Head of caudate nucleus (tissue), 42 donors: Measurements from ENCODE around the gene CYREN.

ENCODE experiments used
- DNase-seq, 42 donors: peaks; one replicate each; pipeline versions ENCODE4 v3.0.0 to v3.0.0-alpha.2; 2020 to 2021; ENCODE audit warnings: mixed read lengths in 7 of 42
- intact Hi-C: fragments of 100-400 bp; cut with DNase I; formaldehyde crosslinking; loops from one replicate; pipeline ENCODE4 v1.15.0; 2022

The CYREN gene

GRCh38 chr7:135164357-135165061 lies 6.0 kb downstream of the CYREN start:
- intact Hi-C loops: no loop called here
- DNase-seq: peak in 2 of 42 donors; percentile 36 to 73

- no peak for DNase-seq
- intact Hi-C loops: no loop called here
Observed at GRCh38 chr7:135162382-135163001, 8.0 kb downstream of the CYREN start.

- no peak for DNase-seq
- intact Hi-C loops: no loop called here
Observed at GRCh38 chr7:135161669-135162068, 8.8 kb downstream of the CYREN start.

GRCh38 chr7:135160858-135161653 lies 9.5 kb downstream of the CYREN start:
- intact Hi-C loops: no loop called here
- DNase-seq: no peak

- no peak for DNase-seq
- intact Hi-C loops: no loop called here
Observed at GRCh38 chr7:135160098-135160857, 10.2 kb downstream of the CYREN start.

- no peak for DNase-seq
- intact Hi-C loops: no loop called here
Observed at GRCh38 chr7:135159359-135160085, 11.0 kb downstream of the CYREN start.

GRCh38 chr7:135158874-135159273 lies 11.6 kb downstream of the CYREN start:
- DNase-seq: no peak
- intact Hi-C loops: no loop called here

- intact Hi-C loops: no loop called here
- DNase-seq: no peak
Observed at GRCh38 chr7:135158141-135158655, 12.3 kb downstream of the CYREN start.

GRCh38 chr7:135156290-135156689 lies 14.2 kb downstream of the CYREN start:
- intact Hi-C loops: no loop called here
- DNase-seq: no peak

- intact Hi-C loops: no loop called here
- DNase-seq: no peak
Observed at GRCh38 chr7:135154734-135155133, 15.8 kb downstream of the CYREN start.

GRCh38 chr7:135152442-135152841 lies 18.1 kb downstream of the CYREN start:
- intact Hi-C loops: no loop called here
- DNase-seq: no peak

- no peak for DNase-seq
- intact Hi-C loops: no loop called here
Observed at GRCh38 chr7:135151533-135151932, 19.0 kb downstream of the CYREN start.

- no peak for DNase-seq
- intact Hi-C loops: no loop called here
Observed at GRCh38 chr7:135151132-135151531, 19.4 kb downstream of the CYREN start.

GRCh38 chr7:135150072-135150782 lies 20.3 kb downstream of the CYREN start:
- intact Hi-C loops: no loop called here
- no peak for DNase-seq

- DNase-seq: peak in 24 of 42 donors; percentile 21 to 83 (median 54)
- intact Hi-C loops: no loop called here
Observed at GRCh38 chr7:135147899-135148721, 22.4 kb downstream of the CYREN start, which contains the start of gene TMEM140. Gene TMEM140 (plus strand): TSS chr7:135148072. CDS start chr7:135164442, 16,370 bp downstream.

GRCh38 chr7:135147341-135147898 lies 23.1 kb downstream of the CYREN start:
- intact Hi-C loops: no loop called here
- DNase-seq: no peak
